A549 (cell line): ENCODE measurements around the gene RAB3GAP2. TPM values are rescaled to one million over a fixed set of nuclear protein-coding genes. Genes with fewer than 3 reads are reported as not detected.
A peak's percentile ranks its signal among the peaks of the same experiment; 100 is the strongest.
"Not testable (repeated sequence)": the region's sequence is repeated elsewhere in the genome, so short reads cannot be mapped to it uniquely, and the experiment has no call there.

Source experiments
- ATAC-seq, 2 experiments: fragments of 200-7000 bp in 1 of 2; fragments of >200 bp in 1 of 2; cut with Nextera tagmentation in 1 of 2; cut with Tn5 transposase in 1 of 2; 3 replicates each; pipeline versions ENCODE4 v1.8.0 to v1.9.1; 2018 to 2020; ENCODE audit warnings: mild to moderate bottlenecking in 1 of 2, moderate library complexity in 1 of 2
- CTCF ChIA-PET: fragments of 300-600 bp; sonication (Branson Sonifier 250); formaldehyde crosslinking; extraction: SDS; loops from one replicate; lab custom pipeline; 2021; ENCODE audit warnings: antibody characterized with exemption, inconsistent platforms; lab: Yijun Ruan, JAX
- POLR2A ChIA-PET: fragments of 350-600 bp; formaldehyde crosslinking; extraction: SDS; loops from one replicate; lab custom pipeline; 2021; ENCODE audit warnings: antibody characterized with exemption, inconsistent platforms; lab: Yijun Ruan, JAX
- DNase-seq, 2 experiments: peaks; one replicate each; pipeline versions ENCODE4 v3.0.0 to v3.0.0-alpha.2; 2011 to 2016; ENCODE audit warnings: low read depth in 1 of 2, low spot score in 1 of 2
- FAIRE-seq: peaks from 2 replicates; lab custom pipeline; 2011; peaks lifted over from hg19 to GRCh38; lab: Jason Lieb, UNC
- H3K27ac ChIP-seq, 2 experiments: fragments of >200 bp; sonication (Bioruptor Twin); formaldehyde crosslinking; 3 replicates each; pipeline ENCODE4 v1.5.1; 2016 to 2017
- H3K4me1 ChIP-seq: fragments of >200 bp; sonication (Bioruptor Twin); formaldehyde crosslinking; 3 replicates; pipeline ENCODE4 v1.6.1; 2016
- H3K4me2 ChIP-seq: fragments of >200 bp; sonication (Bioruptor Twin); formaldehyde crosslinking; 3 replicates; pipeline ENCODE4 v1.6.1; 2016
- H3K4me3 ChIP-seq: fragments of >200 bp; sonication (Bioruptor Twin); formaldehyde crosslinking; 3 replicates; pipeline ENCODE4 v1.5.1; 2016
- H3K9me3 ChIP-seq: fragments of >200 bp; sonication (Bioruptor Twin); formaldehyde crosslinking; 3 replicates; pipeline ENCODE4 v1.6.1; 2016
- BCL3 ChIP-seq: fragments of >200 bp; sonication (Bioruptor Twin); formaldehyde crosslinking; IDR thresholded peaks from 3 replicates; pipeline ENCODE4 v1.6.1; 2016
- CEBPB ChIP-seq, 2 experiments: fragments of >200 bp in 1 of 2; sonication (Bioruptor Twin) in 1 of 2; formaldehyde crosslinking in 1 of 2; IDR thresholded peaks; 2 replicates each; pipeline ENCODE4 v1.6.1; 2012 to 2016
- CHD4 ChIP-seq: fragments of 200-600 bp; sonication (generic); IDR thresholded peaks from 2 replicates; pipeline ENCODE4 v1.6.1; 2016; ENCODE audit warnings: antibody characterized with exemption, mild to moderate bottlenecking, borderline replicate concordance
- CTCF ChIP-seq: fragments of >200 bp; sonication (Bioruptor Twin); formaldehyde crosslinking; IDR thresholded peaks from 3 replicates; pipeline ENCODE4 v1.5.1; 2016
- HOXB13 ChIP-seq: fragments of 250-450 bp; sonication (Bioruptor Pico); IDR thresholded peaks from 2 replicates; pipeline ENCODE4 v1.5.0; 2020; ENCODE audit warnings: low read depth, mild to moderate bottlenecking, moderate library complexity
- JUN ChIP-seq, 2 experiments: fragments of >200 bp; sonication (Bioruptor Twin); formaldehyde crosslinking; IDR thresholded peaks; 2 replicates in 1 of 2; 3 replicates in 1 of 2; pipeline ENCODE4 v1.6.1; 2016 to 2017
- MAFK ChIP-seq: fragments of 450-650 bp; IDR thresholded peaks from 2 replicates; pipeline ENCODE4 v1.6.1; 2014; ENCODE audit not compliant: partially characterized antibody
- RCOR1 ChIP-seq: fragments of 150-350 bp; IDR thresholded peaks from 2 replicates; pipeline ENCODE4 v1.6.1; 2014; ENCODE audit warnings: antibody characterized with exemption, low read length, low read depth
- REST ChIP-seq: fragments of 200-600 bp; sonication (generic); IDR thresholded peaks from 2 replicates; pipeline ENCODE4 v1.6.1; 2016; ENCODE audit warnings: antibody characterized with exemption, mild to moderate bottlenecking, moderate library complexity
- RNF2 ChIP-seq: fragments of 200-600 bp; sonication (generic); IDR thresholded peaks from 2 replicates; pipeline ENCODE4 v1.6.1; 2016; ENCODE audit warnings: low read depth, mild to moderate bottlenecking, antibody characterized with exemption, moderate library complexity, borderline replicate concordance
- WGBS: methylation state at CpG from one replicate; pipeline ENCODE4 v1.1.6; 2017; ENCODE audit errors: missing lambda C conversion rate; 5-methylcytosine and 5-hydroxymethylcytosine counted together
- polyA plus RNA-seq, 4 experiments: library from polyadenylated mRNA; depleted of rRNA in 3 of 4; stranded (reverse); fragments of >200 nt; fragmentation: RNase III in 1 of 4; extraction: RNeasy Plus Mini Kit Qiagen cat#74134 plus additional on column Dnase treatment in 1 of 4; gene quantifications; 2 replicates in 3 of 4; 3 replicates in 1 of 4; pipeline ENCODE4 v1.2.3, GENCODE V29; 2011 to 2017

RAB3GAP2 gene
- polyA plus RNA-seq, 2 of the 4 experiments (the other 2 are of a cell fraction), result 14.1 to 42.8 TPM

- CTCF ChIA-PET, result interaction anchor here (1.4 kb wide), 1 partner anchor 29 kb away, joined by 3 read pairs; no protein-coding TSS in a partner anchor
- 67% methylated on average over 8 of the region's 8 CpGs for WGBS
- TF ChIP-seq BCL3 (no peak), RCOR1 (no peak)
- TF ChIP-seq, all 56 proteins: peak for 0
- FAIRE-seq (no peak), DNase-seq (peak in 1 of 2 experiments; percentile 37), ATAC-seq (peak in 1 of 2 experiments; percentile 74; a peak in 4 of 6 replicates)
- POLR2A ChIA-PET, result no interaction called here
- peaks cover 7% of the 10 kb centered on the region; the same call in 1 of the 3 replicates for H3K4me1 ChIP-seq
- H3K9me3 ChIP-seq, result no peaks in the 10 kb centered on the region
- H3K27ac ChIP-seq, result no peak overlapping the region
- H3K4me2 ChIP-seq, result peak overlapping the region; percentile 43
- no peak overlapping the region for H3K4me3 ChIP-seq
Measured at GRCh38 chr1:220121791-220122530, 150.3 kb downstream of the RAB3GAP2 start.

- no peak overlapping the region for H3K4me3 ChIP-seq
- H3K4me2 ChIP-seq, result no peak overlapping the region
- no peak for ATAC-seq
- no peak overlapping the region for H3K27ac ChIP-seq
- CTCF ChIA-PET, result no interaction called here
- no peak for TF ChIP-seq CEBPB (IDR thresholded peaks at IDR 0.05)
- TF ChIP-seq CTCF, result no peak
- no peak for TF ChIP-seq RNF2
- no peak for TF ChIP-seq MAFK
- TF ChIP-seq CHD4, result no peak
- no peak for TF ChIP-seq HOXB13 (CRISPR knock-in tag)
- no peak for TF ChIP-seq REST
- no peak for TF ChIP-seq BCL3
- TF ChIP-seq, all 56 proteins: peak for 0
- FAIRE-seq (no peak), DNase-seq (no peak)
- WGBS, result 62% methylated on average over 6 of the region's 6 CpGs
- Histone ChIP-seq H3K9me3 (no peaks in the 10 kb centered on the region), H3K4me1 (peaks cover 7% of the 10 kb centered on the region; the same call in 1 of the 3 replicates)
- POLR2A ChIA-PET, result no interaction called here
Measured at GRCh38 chr1:220119043-220119512, 153.2 kb downstream of the RAB3GAP2 start.

GRCh38 chr1:220113136-220113695 is 159.0 kb downstream of the RAB3GAP2 start:
- H3K4me2 ChIP-seq, result no peak overlapping the region
- TF ChIP-seq CTCF (peak; percentile 39; the same call in 2 of the 3 replicates), JUN (IDR thresholded peaks at IDR 0.05) (no peak)
- TF ChIP-seq, all 56 proteins: peak for 1
- peak in 1 of 2 experiments; percentile 72; a peak in 3 of 6 replicates for ATAC-seq
- H3K27ac ChIP-seq, result no peak overlapping the region
- H3K4me1 ChIP-seq, result no peaks in the 10 kb centered on the region
- no peak overlapping the region for H3K4me3 ChIP-seq
- POLR2A ChIA-PET, result no interaction called here
- FAIRE-seq, result no peak
- CTCF ChIA-PET, result interaction anchor here (0.7 to 1.7 kb wide), 3 partner anchors 9 to 122 kb away, joined by 3 to 9 read pairs (median 3); no protein-coding TSS in a partner anchor
- no peaks in the 10 kb centered on the region for H3K9me3 ChIP-seq
- 87% methylated on average over 5 of the region's 5 CpGs for WGBS
- DNase-seq, result peak in 1 of 2 experiments; percentile 49

GRCh38 chr1:220112600-220112999 is 159.7 kb downstream of the RAB3GAP2 start:
- H3K27ac ChIP-seq, H3K4me3 ChIP-seq, H3K9me3 ChIP-seq, ATAC-seq, H3K4me2 ChIP-seq, DNase-seq, H3K4me1 ChIP-seq, POLR2A ChIA-PET, FAIRE-seq: not testable (repeated sequence)
- 93% methylated on average over 4 of the region's 4 CpGs for WGBS
- CTCF ChIA-PET, result interaction anchor here (0.6 to 1.7 kb wide), 6 partner anchors 8 to 1920 kb away, joined by 3 to 9 read pairs (median 4); no protein-coding TSS in a partner anchor

- WGBS, result 90% methylated on average over 6 of the region's 6 CpGs
- DNase-seq, FAIRE-seq, POLR2A ChIA-PET, CTCF ChIA-PET, H3K4me3 ChIP-seq, H3K27ac ChIP-seq, H3K4me1 ChIP-seq, H3K9me3 ChIP-seq, ATAC-seq, H3K4me2 ChIP-seq: not testable (repeated sequence)
Measured at GRCh38 chr1:220110473-220110872, 161.8 kb downstream of the RAB3GAP2 start.
